ENCODE measurements around the gene ADRM1.

- TF ChIP-seq, protein P1, sequence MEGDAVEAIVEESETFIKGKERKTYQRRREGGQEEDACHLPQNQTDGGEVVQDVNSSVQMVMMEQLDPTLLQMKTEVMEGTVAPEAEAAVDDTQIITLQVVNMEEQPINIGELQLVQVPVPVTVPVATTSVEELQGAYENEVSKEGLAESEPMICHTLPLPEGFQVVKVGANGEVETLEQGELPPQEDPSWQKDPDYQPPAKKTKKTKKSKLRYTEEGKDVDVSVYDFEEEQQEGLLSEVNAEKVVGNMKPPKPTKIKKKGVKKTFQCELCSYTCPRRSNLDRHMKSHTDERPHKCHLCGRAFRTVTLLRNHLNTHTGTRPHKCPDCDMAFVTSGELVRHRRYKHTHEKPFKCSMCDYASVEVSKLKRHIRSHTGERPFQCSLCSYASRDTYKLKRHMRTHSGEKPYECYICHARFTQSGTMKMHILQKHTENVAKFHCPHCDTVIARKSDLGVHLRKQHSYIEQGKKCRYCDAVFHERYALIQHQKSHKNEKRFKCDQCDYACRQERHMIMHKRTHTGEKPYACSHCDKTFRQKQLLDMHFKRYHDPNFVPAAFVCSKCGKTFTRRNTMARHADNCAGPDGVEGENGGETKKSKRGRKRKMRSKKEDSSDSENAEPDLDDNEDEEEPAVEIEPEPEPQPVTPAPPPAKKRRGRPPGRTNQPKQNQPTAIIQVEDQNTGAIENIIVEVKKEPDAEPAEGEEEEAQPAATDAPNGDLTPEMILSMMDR (IDR thresholded peaks at IDR 0.05; ENCODE audit: low read depth, low read length), result no peak
- no peak for TF ChIP-seq EZH2phosphoT487 (IDR thresholded peaks at IDR 0.05; ENCODE audit: low read depth)
These were observed 14.8 kb upstream of the ADRM1 start for GRCh38 chr20:62287759-62288534.

All from OCI-LY3 (cell line).